ENCODE measurements around the gene RNFT2.

RNFT2 gene

DNA sequence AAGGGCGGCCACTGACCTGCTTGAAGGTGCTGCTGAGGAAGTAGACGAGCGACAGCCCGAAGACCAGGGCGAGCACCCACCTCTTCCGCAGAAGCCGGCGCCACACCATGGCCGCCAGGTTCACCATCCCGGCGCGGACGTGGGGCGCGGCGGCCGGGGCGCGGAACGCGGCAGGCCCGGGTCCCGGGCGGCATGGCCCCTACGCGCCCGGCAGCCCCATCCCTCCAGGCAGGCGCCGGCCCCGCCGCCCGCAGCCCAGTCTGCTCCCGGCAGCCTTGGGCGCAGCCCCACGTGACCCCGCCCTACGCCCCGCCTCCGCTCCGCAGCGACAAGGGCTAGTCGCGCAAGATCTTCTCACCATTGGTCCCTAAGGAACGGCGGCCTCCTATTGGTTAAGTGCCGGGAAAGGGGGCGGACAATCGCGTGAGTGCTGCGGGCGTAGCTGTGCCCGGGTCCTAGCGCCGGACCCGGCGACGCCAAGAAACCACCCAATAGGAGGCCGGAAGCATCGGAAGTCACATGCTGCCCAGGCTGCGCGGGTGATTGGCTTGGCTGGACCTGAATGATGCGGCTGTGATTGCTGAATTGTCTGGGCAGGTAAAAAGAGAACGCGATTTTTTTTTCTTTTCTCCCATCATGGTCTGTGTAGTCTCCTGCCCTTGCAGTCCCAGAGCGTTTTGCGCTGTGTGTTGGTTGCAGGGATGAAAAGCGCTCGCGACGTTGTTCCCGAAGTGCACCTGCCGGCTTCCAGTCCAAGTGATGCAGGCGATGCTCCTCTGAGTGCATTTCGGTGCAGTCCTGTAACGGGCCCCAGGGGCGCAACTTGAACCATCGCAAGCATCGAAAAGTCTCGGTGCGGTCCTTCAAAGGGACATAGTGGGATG, at the start of gene RNFT2, which contains the start of gene SPRING1:
Gene RNFT2, plus strand, starts transcription at position 542 of the 884 bp plus-strand sequence. CDS start 2,183 bp downstream, outside the sequence.
Gene SPRING1, minus strand, starts transcription at position 296 of the 884 bp plus-strand sequence. Its CDS starts 169 bp downstream, at position 127.
- DNase-seq: peak; percentile 99

GRCh38 chr12:116689521-116689920, 48.6 kb upstream of the RNFT2 start:
- DNase-seq: no peak

DNA sequence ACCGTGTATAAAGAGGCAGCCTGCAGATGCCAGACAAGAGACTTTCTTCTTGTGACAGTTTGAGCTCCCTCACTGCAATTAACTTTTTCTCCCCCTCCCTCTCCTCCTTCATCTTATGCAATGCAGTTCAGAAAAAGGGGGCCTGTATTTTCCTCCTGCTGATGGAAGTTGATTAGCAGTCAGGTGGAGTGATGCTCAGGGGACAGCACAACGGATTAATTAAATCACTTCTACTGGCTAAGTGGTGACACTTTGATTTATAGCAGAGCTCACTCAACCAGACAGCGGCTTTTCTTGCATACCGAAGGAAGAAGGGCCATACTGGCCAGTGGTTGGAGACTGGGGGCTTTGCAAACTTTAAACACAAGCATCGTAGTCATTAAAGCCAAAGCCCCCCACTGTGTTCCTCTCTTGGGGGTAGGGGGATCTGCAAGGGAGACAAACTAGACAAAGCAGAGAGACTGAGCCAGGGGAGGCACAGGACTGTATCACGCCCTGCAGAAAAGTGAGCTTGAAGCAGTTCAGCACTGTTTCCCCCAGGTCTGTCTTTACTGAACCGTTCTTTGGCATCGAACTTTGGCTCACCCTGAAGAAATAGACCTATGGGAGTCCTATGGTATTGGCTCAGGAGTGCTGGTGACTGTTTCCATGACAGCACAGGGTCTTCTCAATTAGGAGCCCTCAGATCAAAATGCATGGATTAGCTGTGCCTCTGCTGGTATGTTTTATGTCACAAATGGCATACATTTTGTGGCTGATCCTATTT, 48.0 kb upstream of the RNFT2 start:
- DNase-seq: no peak

DNA sequence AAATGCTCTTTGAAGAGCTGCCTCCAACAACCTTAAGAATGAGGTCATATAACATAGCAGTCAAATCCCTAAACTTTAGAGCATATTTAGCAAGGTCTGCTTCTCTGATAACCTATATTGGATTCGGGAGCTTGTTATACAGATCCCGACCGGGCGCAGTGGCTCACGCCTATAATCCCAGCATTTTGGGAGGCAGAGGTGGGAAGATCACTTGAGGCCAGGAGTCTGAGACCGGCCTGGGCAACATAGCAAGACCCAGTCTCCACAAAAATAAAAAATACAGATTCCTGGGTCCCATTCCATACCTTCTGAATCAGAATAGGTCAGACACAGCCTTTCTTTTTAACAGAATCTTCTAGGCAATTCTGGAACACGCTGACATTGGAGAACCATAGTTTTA, 46.9 kb upstream of the RNFT2 start:
- no peak for DNase-seq

- DNase-seq: no peak
Observed at GRCh38 chr12:116691636-116692035, 46.5 kb upstream of the RNFT2 start.

GRCh38 chr12:116692605-116693004, 45.5 kb upstream of the RNFT2 start:
- no peak for DNase-seq

DNA sequence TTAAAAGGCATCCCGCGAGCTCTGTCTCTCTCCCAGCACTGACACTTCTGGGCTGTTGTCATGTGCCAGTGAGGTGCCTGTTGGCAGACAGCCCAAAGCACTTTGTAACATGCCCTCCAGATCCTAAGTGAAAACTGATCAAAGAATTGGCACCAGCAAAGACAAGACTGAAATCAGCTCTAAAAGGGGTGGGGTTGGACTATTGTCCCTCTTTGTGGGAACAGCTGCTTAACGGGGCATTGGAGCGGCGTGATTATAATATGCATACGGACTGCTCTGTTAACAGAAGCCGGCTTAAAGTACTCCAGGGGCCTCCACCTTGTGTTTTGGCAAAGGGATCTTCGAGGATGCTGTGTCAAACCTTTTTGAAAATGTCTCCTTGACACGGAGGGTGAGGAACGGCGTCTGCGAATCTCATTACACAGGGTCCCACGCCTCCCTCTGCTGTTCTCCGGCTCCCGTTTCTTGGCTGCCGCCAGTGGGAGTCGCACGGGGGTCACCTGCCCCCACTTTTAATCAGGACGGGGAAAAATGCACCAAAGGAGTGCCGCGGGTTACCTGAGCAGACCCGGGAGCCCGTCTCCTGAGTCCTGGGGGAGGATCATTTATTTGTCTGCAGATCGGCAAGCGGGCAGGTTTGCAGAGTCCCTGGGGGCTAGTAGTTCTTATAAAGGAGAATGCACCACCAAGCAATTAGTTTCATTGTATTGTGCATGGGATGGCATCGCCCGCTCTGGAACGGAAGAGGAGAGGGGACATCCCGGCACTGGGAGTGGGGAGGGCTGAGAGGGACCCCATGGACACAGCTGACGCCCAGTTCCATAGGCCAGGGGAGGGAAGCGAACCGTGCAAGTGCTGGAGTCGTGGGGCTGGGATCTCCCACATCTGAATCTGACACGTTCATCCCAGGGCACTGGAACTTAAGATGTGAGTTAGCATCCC, 44.6 kb upstream of the RNFT2 start:
- DNase-seq: peak; percentile 75

GRCh38 chr12:116694653-116695463, 43.3 kb upstream of the RNFT2 start:
- no peak for DNase-seq

DNA sequence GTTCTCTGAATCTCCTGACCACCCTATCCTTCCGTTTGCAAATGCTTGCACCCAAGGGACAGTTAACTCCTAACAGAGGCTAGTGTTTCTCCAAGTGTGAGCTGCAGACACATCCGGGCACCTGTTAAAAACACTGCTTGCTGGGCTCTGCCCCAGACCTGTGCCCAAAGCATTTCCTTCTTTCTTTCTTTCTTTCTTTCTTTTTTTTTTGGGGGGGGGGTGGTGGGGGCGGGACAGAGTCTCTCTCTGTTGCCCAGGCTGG, 42.7 kb upstream of the RNFT2 start:
- DNase-seq: no peak

- DNase-seq: no peak
Observed at GRCh38 chr12:116697305-116697704, 40.8 kb upstream of the RNFT2 start.

DNA sequence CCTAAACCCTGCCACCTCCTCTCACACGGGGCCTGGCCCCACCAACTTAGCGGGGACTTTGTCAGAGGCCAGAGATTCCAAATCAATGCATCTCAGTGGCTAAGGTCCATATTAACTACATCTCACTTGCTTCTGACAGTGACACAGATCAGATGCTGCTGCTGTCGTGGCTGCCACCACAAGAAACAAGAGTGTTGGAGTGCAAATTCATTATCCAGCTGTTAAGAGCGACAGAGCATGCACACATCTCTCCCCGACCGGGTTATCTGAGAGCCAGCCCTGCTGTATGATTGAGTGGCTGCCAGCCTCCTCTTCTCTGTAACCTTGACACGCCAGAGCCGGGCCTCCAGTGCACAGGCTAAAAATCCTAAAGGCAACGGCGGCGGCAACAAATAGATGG, 40.4 kb upstream of the RNFT2 start:
- no peak for DNase-seq

DNA sequence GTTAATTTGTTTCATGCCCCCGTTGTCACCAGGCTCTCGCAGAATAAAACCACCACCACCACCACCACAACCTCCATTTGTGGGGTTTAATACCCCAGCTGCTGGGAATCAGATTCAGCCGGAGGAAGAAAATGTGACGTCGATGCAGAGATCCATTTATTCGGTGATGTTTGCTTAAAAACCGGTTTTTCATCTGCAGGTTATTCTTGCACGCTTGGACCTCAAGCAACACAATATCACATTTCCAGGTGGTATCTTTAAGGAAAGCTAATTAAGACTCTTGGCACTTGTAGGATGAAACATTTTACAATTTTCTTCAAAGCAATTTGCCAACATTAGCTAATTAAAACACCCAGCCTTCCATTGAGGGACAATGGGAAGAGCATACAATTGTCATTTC, 40.0 kb upstream of the RNFT2 start:
- no peak for DNase-seq

DNA sequence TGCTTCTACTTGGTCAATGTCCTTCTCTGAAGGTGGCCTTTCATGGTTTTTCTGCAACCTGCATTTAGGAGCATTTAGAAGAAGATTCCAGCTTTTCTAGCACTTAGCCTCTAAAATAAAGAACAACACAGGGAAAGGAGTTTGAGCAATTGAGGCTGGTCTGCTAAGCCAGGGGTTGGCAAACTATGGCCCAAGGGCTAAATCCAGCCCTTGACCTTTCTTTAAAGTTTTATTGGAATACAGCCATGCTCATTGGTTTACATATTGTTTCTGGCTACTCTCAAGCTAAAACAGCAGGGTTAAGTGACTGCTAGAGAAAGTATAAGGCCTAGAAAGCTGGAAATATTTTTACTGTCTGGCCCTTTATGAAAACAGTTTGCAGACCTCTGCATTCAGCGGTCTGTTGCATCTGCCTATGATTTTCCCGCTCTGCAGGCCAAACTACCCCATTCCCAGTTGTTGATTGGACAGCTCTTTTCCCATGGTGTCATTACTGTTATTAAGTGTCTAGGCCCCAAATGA, 39.5 kb upstream of the RNFT2 start:
- DNase-seq: no peak

DNA sequence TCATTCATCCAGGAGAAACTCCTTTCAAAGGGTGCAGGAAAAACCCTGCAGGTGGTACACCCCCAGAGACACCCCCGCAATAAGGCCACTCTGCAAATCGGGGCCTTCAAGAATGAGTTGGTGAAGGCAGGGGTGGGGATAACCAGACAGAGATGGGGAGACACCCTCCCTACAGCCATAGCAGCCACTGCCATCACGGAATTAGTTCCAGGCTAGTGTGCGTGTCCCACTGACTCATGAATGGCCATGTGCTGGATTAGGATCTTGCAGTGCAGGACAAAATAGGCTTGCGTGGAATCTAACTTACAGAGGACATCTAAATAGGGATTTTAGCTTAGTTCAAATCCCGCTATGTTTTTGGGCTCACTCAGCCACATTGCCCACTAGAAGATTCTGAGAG, 38.0 kb upstream of the RNFT2 start:
- no peak for DNase-seq

GRCh38 chr12:116701432-116701831, 36.7 kb upstream of the RNFT2 start:
- no peak for DNase-seq

DNA sequence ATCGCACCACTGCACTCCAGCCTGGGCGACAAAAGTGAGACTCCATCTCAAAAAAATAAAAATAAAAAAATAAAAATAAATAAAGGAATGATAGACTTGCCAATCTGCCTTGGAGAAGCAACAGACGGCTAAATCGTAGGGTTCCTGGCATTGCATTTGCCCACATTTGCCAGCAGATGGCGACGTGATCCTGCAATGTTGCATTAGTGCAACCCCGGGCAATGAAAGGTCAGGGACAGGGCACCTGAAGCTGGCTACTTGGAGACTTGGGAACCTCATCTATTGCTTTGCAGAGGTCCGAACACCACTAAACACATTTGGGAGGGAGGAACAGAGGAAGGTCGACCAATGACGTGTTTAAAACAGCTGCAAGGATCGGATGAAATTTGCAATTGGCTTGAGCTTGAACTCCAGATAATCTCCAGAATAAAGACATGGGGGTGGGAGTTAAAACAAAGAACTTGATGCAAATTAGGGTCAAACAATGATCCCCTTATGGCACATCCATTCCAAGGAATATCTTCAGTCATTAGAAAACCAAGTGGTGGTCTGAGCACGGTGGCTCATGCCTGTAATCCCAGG, 34.8 kb upstream of the RNFT2 start:
- peak; percentile 41 for DNase-seq

- DNase-seq: no peak
Observed at GRCh38 chr12:116707751-116708150, 30.4 kb upstream of the RNFT2 start.

GRCh38 chr12:116708826-116709756, 29.0 kb upstream of the RNFT2 start:
- peak; percentile 66 for DNase-seq

DNA sequence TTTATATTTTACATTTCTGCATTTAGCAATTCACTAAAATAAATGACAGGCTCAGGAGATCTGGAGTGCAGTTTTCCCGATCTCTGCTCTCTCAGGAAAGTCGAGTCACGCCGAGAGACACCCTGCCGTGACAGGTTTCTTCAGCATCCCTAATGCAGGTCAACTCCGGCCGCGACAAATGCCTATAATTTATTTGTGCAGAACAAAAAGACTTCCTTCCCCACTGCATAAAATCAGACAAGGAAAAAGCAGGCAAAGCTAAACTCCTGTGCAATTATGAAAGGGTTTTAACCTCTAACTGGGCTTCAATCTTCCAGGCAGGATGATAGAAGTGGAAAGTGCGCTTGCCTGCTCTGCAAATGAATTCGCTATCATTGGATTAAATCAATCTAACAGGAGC, 28.3 kb upstream of the RNFT2 start:
- DNase-seq: no peak

Data from NCI-H2171 (cell line).